Endothelial cell of umbilical vein (primary cell): Measurements from ENCODE around the gene PFKL. TPM values are rescaled to one million over a fixed set of nuclear protein-coding genes. Genes with fewer than 3 reads are reported as not detected.

Experiments
- BruUV-seq: library from RNA; stranded (reverse); fragments of 400-500 nt; replicated peaks from 2 replicates; lab custom pipeline; 2021; lab: Mats Ljungman, UMichigan
- CTCF ChIA-PET: fragments of 300-600, 350-600 bp; sonication (Branson Sonifier 250); formaldehyde crosslinking; loops from one replicate; lab custom pipeline; 2021; ENCODE audit warnings: antibody characterized with exemption, inconsistent platforms; lab: Charles Lee
- POLR2A ChIA-PET: fragments of 300-600, 350-600 bp; sonication (Branson Sonifier 250); formaldehyde crosslinking; loops from one replicate; lab custom pipeline; 2021; ENCODE audit warnings: antibody characterized with exemption, inconsistent platforms; lab: Charles Lee
- DNase-seq: peaks from one replicate; pipeline ENCODE4 v3.0.0-alpha.2; 2011; ENCODE audit warnings: low read depth, low spot score
- FAIRE-seq: peaks from 2 replicates; lab custom pipeline; 2011; peaks lifted over from hg19 to GRCh38; lab: Jason Lieb, UNC
- H2AFZ ChIP-seq: 2 replicates; pipeline ENCODE4 v1.6.0; 2012; ENCODE audit warnings: low read depth, low read length, control low read depth, inconsistent platforms
- H3K27ac ChIP-seq: 2 replicates; pipeline ENCODE4 v1.5.1; 2011; ENCODE audit warnings: low read depth, mild to moderate bottlenecking, control low read depth, low read length, moderate library complexity; ENCODE audit not compliant: insufficient read depth
- H3K27me3 ChIP-seq, 2 experiments: 2 replicates each; pipeline versions ENCODE4 v1.6.0 to v1.6.1; 2011; ENCODE audit warnings: low read length in 2 of 2, mixed read lengths in 1 of 2; ENCODE audit not compliant: control insufficient read depth in 2 of 2, insufficient read depth in 2 of 2
- H3K36me3 ChIP-seq, 2 experiments: 2 replicates in 1 of 2; 3 replicates in 1 of 2; pipeline ENCODE4 v1.5.1; 2011; ENCODE audit warnings: low read length in 2 of 2, mild to moderate bottlenecking in 1 of 2, moderate library complexity in 1 of 2; ENCODE audit not compliant: control insufficient read depth in 2 of 2, insufficient read depth in 2 of 2; ENCODE audit errors: extremely low read depth in 1 of 2
- H3K4me1 ChIP-seq: 3 replicates; pipeline ENCODE4 v1.5.1; 2011; ENCODE audit warnings: mild to moderate bottlenecking, low read length; ENCODE audit not compliant: control insufficient read depth, insufficient read depth; ENCODE audit errors: extremely low read depth
- H3K4me2 ChIP-seq: 2 replicates; pipeline ENCODE4 v1.6.1; 2011; ENCODE audit warnings: low read length, control low read depth, mixed read lengths; ENCODE audit not compliant: insufficient read depth
- H3K4me3 ChIP-seq, 3 experiments: fragments of 200-600 bp in 1 of 3; sonication (generic), shearing (Covaris generic) in 1 of 3; replicated peaks in 1 of 3; 2 replicates each; pipeline ENCODE4 v1.5.1; 2011 to 2016; ENCODE audit warnings: control low read depth in 3 of 3, low read length in 3 of 3, mild to moderate bottlenecking in 2 of 3, inconsistent platforms in 1 of 3, low read depth in 1 of 3, moderate library complexity in 1 of 3; ENCODE audit not compliant: insufficient read depth in 1 of 3
- H3K79me2 ChIP-seq: 2 replicates; pipeline ENCODE4 v1.6.0; 2012; ENCODE audit warnings: low read length, inconsistent platforms; ENCODE audit not compliant: control insufficient read depth, insufficient read depth
- H3K9ac ChIP-seq: replicated peaks from 2 replicates; pipeline ENCODE3; 2011; ENCODE audit warnings: low read length, control low read depth; ENCODE audit not compliant: insufficient read depth; ENCODE audit errors: extremely low read depth
- H3K9me1 ChIP-seq: replicated peaks from 3 replicates; pipeline ENCODE4 v1.6.0; 2011; ENCODE audit warnings: mild to moderate bottlenecking, low read length; ENCODE audit not compliant: control insufficient read depth, insufficient read depth; ENCODE audit errors: extremely low read depth
- H3K9me3 ChIP-seq: replicated peaks from 2 replicates; pipeline ENCODE4 v1.5.1; 2012; ENCODE audit warnings: low read length, inconsistent platforms; ENCODE audit not compliant: control insufficient read depth, insufficient read depth
- H4K20me1 ChIP-seq: replicated peaks from 2 replicates; pipeline ENCODE3; 2011; ENCODE audit warnings: mild to moderate bottlenecking, low read length; ENCODE audit not compliant: control insufficient read depth, insufficient read depth; ENCODE audit errors: extremely low read depth
- CTCF ChIP-seq, 2 donors: IDR thresholded peaks; 1 replicate in 1 of 2; 2 replicates in 1 of 2; pipeline ENCODE4 v1.5.1; 2011; ENCODE audit warnings: low read length in 2 of 2, mild to moderate bottlenecking in 2 of 2, moderate library complexity in 2 of 2, control low read depth in 1 of 2, inconsistent platforms in 1 of 2, low read depth in 1 of 2; ENCODE audit not compliant: insufficient read depth in 1 of 2; ENCODE audit errors: extremely low read depth in 1 of 2
- EZH2 ChIP-seq: IDR thresholded peaks from 2 replicates; pipeline ENCODE4 v1.6.1; 2012; ENCODE audit warnings: borderline replicate concordance, low read depth, mild to moderate bottlenecking, moderate library complexity, low read length, inconsistent platforms; ENCODE audit not compliant: severe bottlenecking
- FOS ChIP-seq: IDR thresholded peaks from 2 replicates; pipeline ENCODE4 v1.6.1; 2011; ENCODE audit warnings: mild to moderate bottlenecking, low read length, moderate library complexity, borderline replicate concordance; ENCODE audit not compliant: insufficient read depth
- GATA2 ChIP-seq: IDR thresholded peaks from 2 replicates; pipeline ENCODE4 v1.7.0; 2011; ENCODE audit warnings: low read depth, mild to moderate bottlenecking, moderate library complexity, mixed read lengths, low read length; ENCODE audit not compliant: insufficient read length, insufficient read depth
- JUN ChIP-seq: IDR thresholded peaks from 2 replicates; pipeline ENCODE4 v1.6.1; 2011; ENCODE audit warnings: borderline replicate concordance, low read depth; ENCODE audit not compliant: insufficient read length, insufficient read depth
- MYC ChIP-seq: IDR thresholded peaks from one replicate; pipeline ENCODE4 v1.6.1; 2011; ENCODE audit warnings: mild to moderate bottlenecking, low read depth, low read length
- POLR2A ChIP-seq: IDR thresholded peaks from 2 replicates; pipeline ENCODE4 v1.6.1; 2012; ENCODE audit warnings: low read depth, mild to moderate bottlenecking, control low read depth, low read length
- POLR2AphosphoS5 ChIP-seq: IDR thresholded peaks from 2 replicates; pipeline ENCODE4 v1.6.1; 2012; ENCODE audit warnings: low read depth, mild to moderate bottlenecking, control low read depth, low read length, moderate library complexity; ENCODE audit not compliant: insufficient read depth
- dilution Hi-C: fragments of 300-500 bp; cut with MboI; formaldehyde crosslinking; loops from one replicate; pipeline ENCODE4 v1.15.0; 2019; ENCODE audit warnings: low sequenced_read_pairs; ENCODE audit not compliant: extremely low pct_ligation_motif_present
- intact Hi-C: fragments of 100-400 bp; cut with micrococcal nuclease; formaldehyde crosslinking; loops from one replicate; pipeline ENCODE4 v1.10.0; 2022
- polyA plus RNA-seq, 4 experiments: library from polyadenylated mRNA; depleted of rRNA in 3 of 4; stranded (reverse) in 3 of 4; unstranded in 1 of 4; fragments of >200 nt; gene quantifications; 2 replicates each; pipeline versions ENCODE4 v1.2.1 to v1.2.3, GENCODE V29; 2011 to 2012; ENCODE audit warnings: missing spikeins in 1 of 4
- total RNA-seq: library from RNA; stranded (reverse); gene quantifications from 2 replicates; pipeline ENCODE4 v1.2.3, GENCODE V29; 2021
- TF ChIP-seq, protein P1 (sequence below): IDR thresholded peaks from 2 replicates; pipeline ENCODE4 v1.6.1; 2011; ENCODE audit not compliant: insufficient read depth, insufficient read length

The PFKL gene
- total and polyA plus RNA-seq, 2 donors (not counting 3 experiments of a cell fraction or from before 2014, with no cell fraction given) = 137 to 154 TPM

- no peak for DNase-seq
- no peak overlapping the region for H3K27ac ChIP-seq
- H2AFZ ChIP-seq = no peak overlapping the region
- ChIA-PET POLR2A (no interaction called here), CTCF (no interaction called here)
- dilution Hi-C loops (no loop called here), intact Hi-C loops (no loop called here)
- H3K9me1 ChIP-seq = no peaks in the 10 kb centered on the region
- TF ChIP-seq MYC = no peak
- TF ChIP-seq CTCF (IDR thresholded peaks at IDR 0.05; ENCODE audit: extremely low read depth in 1 of 2, insufficient read depth in 1 of 2, low read depth in 1 of 2, low read length in 2 of 2) = no peak
- no peak for TF ChIP-seq POLR2A
- TF ChIP-seq FOS = no peak
- TF ChIP-seq, protein P1, sequence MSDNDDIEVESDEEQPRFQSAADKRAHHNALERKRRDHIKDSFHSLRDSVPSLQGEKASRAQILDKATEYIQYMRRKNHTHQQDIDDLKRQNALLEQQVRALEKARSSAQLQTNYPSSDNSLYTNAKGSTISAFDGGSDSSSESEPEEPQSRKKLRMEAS = no peak
- no peak for TF ChIP-seq POLR2AphosphoS5
- no peak for TF ChIP-seq JUN
- TF ChIP-seq GATA2 = no peak
- no peak for TF ChIP-seq EZH2
- H3K9me3 ChIP-seq = no peaks in the 10 kb centered on the region
- no peak overlapping the region for H3K4me2 ChIP-seq
- H3K4me3 ChIP-seq = no peak overlapping the region
- no peaks in the 10 kb centered on the region for H4K20me1 ChIP-seq
- H3K36me3 ChIP-seq = no peaks in the 10 kb centered on the region
- no peaks in the 10 kb centered on the region for H3K27me3 ChIP-seq
- no peak for FAIRE-seq
- BruUV-seq = no TSS peak
- no peaks in the 10 kb centered on the region for H3K4me1 ChIP-seq
- H3K79me2 ChIP-seq = no peaks in the 10 kb centered on the region
- no peak overlapping the region for H3K9ac ChIP-seq
Measured at GRCh38 chr21:44374601-44375280, 74.9 kb downstream of the PFKL start.
